ENCODE results near the gene KCNK7.
A peak's percentile ranks its signal among the peaks of the same experiment; 100 is the strongest.
"Not testable (repeated sequence)": the region's sequence is repeated elsewhere in the genome, so short reads cannot be mapped to it uniquely, and the experiment has no call there.

KCNK7 gene

GRCh38 chr11:65595543-65596281 lies at the start of gene KCNK7:
Gene KCNK7, minus strand, starts transcription at chr11:65595800. Its CDS starts 28 bp downstream, at chr11:65595772.
- no peak for DNase-seq (ENCODE audit: extremely low spot score, insufficient read length, low read depth)
- FAIRE-seq = no peak

GRCh38 chr11:65644837-65645236 lies 49.2 kb upstream of the KCNK7 start:
- no peak for DNase-seq (ENCODE audit: extremely low spot score, insufficient read length, low read depth)
- FAIRE-seq = no peak

GRCh38 chr11:65643971-65644370 lies 48.4 kb upstream of the KCNK7 start:
- DNase-seq (ENCODE audit: extremely low spot score, insufficient read length, low read depth) (no peak), FAIRE-seq (no peak)

GRCh38 chr11:65642014-65642671 lies 46.5 kb upstream of the KCNK7 start:
- FAIRE-seq (no peak), DNase-seq (ENCODE audit: extremely low spot score, insufficient read length, low read depth) (no peak)

GRCh38 chr11:65641297-65642013 lies 45.9 kb upstream of the KCNK7 start:
- DNase-seq (ENCODE audit: extremely low spot score, insufficient read length, low read depth) = no peak
- FAIRE-seq = no peak

GRCh38 chr11:65640483-65641296 lies 45.1 kb upstream of the KCNK7 start:
- FAIRE-seq = no peak

GRCh38 chr11:65639623-65640482 lies 44.3 kb upstream of the KCNK7 start:
- DNase-seq (ENCODE audit: extremely low spot score, insufficient read length, low read depth) (no peak), FAIRE-seq (peak; percentile 98)

More at GRCh38 chr11:65640483-65641296, 45.1 kb upstream of the KCNK7 start:
- DNase-seq (ENCODE audit: extremely low spot score, insufficient read length, low read depth) = no peak

- not testable (repeated sequence) for FAIRE-seq; DNase-seq (ENCODE audit: extremely low spot score, insufficient read length, low read depth)
Observed at GRCh38 chr11:65639228-65639597, 43.6 kb upstream of the KCNK7 start.

- DNase-seq (ENCODE audit: extremely low spot score, insufficient read length, low read depth) (no peak), FAIRE-seq (peak; percentile 87)
Observed at GRCh38 chr11:65637794-65638419, 42.3 kb upstream of the KCNK7 start, which contains the start of gene SIPA1. Gene SIPA1, plus strand, starts transcription at chr11:65638101. Its CDS starts 2,821 bp downstream, at chr11:65640922.

GRCh38 chr11:65637032-65637557 lies 41.5 kb upstream of the KCNK7 start:
- no peak for DNase-seq (ENCODE audit: extremely low spot score, insufficient read length, low read depth)
- FAIRE-seq = no peak

GRCh38 chr11:65636108-65637031 lies 40.8 kb upstream of the KCNK7 start:
- FAIRE-seq (no peak), DNase-seq (ENCODE audit: extremely low spot score, insufficient read length, low read depth) (no peak)

- FAIRE-seq = no peak
- no peak for DNase-seq (ENCODE audit: extremely low spot score, insufficient read length, low read depth)
Observed at GRCh38 chr11:65634905-65635731, 39.5 kb upstream of the KCNK7 start.

- DNase-seq (ENCODE audit: extremely low spot score, insufficient read length, low read depth) (no peak), FAIRE-seq (no peak)
Observed at GRCh38 chr11:65634440-65634839, 38.8 kb upstream of the KCNK7 start.

- DNase-seq (ENCODE audit: extremely low spot score, insufficient read length, low read depth) (no peak), FAIRE-seq (no peak)
Observed at GRCh38 chr11:65634109-65634436, 38.5 kb upstream of the KCNK7 start.

GRCh38 chr11:65633390-65634108 lies 37.9 kb upstream of the KCNK7 start:
- FAIRE-seq (no peak), DNase-seq (ENCODE audit: extremely low spot score, insufficient read length, low read depth) (no peak)

GRCh38 chr11:65630215-65630614 lies 34.6 kb upstream of the KCNK7 start:
- no peak for FAIRE-seq
- no peak for DNase-seq (ENCODE audit: extremely low spot score, insufficient read length, low read depth)

Data from GM18507 (cell line).